ENCODE data around the gene TBPL1. TPM values are rescaled to one million over a fixed set of nuclear protein-coding genes. Genes with fewer than 3 reads are reported as not detected.
A peak's percentile ranks its signal among the peaks of the same experiment; 100 is the strongest.

Gene TBPL1
- total and polyA plus RNA-seq, 2 of the 13 experiments (the other 11 are each of a cell fraction or from before 2014, with no cell fraction given) = 25.3 to 39.3 TPM

GRCh38 chr6:133952815-133953633, at the start of gene TBPL1 (continued):
- TF ChIP-seq, protein P1, sequence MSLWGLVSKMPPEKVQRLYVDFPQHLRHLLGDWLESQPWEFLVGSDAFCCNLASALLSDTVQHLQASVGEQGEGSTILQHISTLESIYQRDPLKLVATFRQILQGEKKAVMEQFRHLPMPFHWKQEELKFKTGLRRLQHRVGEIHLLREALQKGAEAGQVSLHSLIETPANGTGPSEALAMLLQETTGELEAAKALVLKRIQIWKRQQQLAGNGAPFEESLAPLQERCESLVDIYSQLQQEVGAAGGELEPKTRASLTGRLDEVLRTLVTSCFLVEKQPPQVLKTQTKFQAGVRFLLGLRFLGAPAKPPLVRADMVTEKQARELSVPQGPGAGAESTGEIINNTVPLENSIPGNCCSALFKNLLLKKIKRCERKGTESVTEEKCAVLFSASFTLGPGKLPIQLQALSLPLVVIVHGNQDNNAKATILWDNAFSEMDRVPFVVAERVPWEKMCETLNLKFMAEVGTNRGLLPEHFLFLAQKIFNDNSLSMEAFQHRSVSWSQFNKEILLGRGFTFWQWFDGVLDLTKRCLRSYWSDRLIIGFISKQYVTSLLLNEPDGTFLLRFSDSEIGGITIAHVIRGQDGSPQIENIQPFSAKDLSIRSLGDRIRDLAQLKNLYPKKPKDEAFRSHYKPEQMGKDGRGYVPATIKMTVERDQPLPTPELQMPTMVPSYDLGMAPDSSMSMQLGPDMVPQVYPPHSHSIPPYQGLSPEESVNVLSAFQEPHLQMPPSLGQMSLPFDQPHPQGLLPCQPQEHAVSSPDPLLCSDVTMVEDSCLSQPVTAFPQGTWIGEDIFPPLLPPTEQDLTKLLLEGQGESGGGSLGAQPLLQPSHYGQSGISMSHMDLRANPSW (CRISPR knock-in tag; IDR thresholded peaks at IDR 0.05; ENCODE audit: borderline replicate concordance) = no peak; the same call in 1 of the 2 replicates
- 0 out of 2 replicates have a peak, but pooled peaks have one; percentile 34 for TF ChIP-seq ZBTB4 (CRISPR knock-in tag; IDR thresholded peaks at IDR 0.05; ENCODE audit: borderline replicate concordance)
- TF ChIP-seq YY1 (IDR thresholded peaks at IDR 0.05; ENCODE audit: insufficient read depth, insufficient replicate concordance, low read depth, low read length) = peak; percentile 83
- TF ChIP-seq, protein P2, sequence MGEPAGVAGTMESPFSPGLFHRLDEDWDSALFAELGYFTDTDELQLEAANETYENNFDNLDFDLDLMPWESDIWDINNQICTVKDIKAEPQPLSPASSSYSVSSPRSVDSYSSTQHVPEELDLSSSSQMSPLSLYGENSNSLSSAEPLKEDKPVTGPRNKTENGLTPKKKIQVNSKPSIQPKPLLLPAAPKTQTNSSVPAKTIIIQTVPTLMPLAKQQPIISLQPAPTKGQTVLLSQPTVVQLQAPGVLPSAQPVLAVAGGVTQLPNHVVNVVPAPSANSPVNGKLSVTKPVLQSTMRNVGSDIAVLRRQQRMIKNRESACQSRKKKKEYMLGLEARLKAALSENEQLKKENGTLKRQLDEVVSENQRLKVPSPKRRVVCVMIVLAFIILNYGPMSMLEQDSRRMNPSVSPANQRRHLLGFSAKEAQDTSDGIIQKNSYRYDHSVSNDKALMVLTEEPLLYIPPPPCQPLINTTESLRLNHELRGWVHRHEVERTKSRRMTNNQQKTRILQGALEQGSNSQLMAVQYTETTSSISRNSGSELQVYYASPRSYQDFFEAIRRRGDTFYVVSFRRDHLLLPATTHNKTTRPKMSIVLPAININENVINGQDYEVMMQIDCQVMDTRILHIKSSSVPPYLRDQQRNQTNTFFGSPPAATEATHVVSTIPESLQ (CRISPR knock-in tag; conservative IDR thresholded peaks at IDR 0.05) = 0 out of 2 replicates have a peak, but pooled peaks have one; percentile 67
- 0 out of 2 replicates have a peak, but pooled peaks have one; percentile 59 for TF ChIP-seq ZNF224 (CRISPR knock-in tag; IDR thresholded peaks at IDR 0.05)
- no peak for TF ChIP-seq ZNF629 (CRISPR knock-in tag; conservative IDR thresholded peaks at IDR 0.05)
- peak; percentile 83; the same call in 1 of the 2 replicates for TF ChIP-seq MTF2 (CRISPR knock-in tag; IDR thresholded peaks at IDR 0.05; ENCODE audit: borderline replicate concordance)
- peak; percentile 90 for TF ChIP-seq HNRNPLL (IDR thresholded peaks at IDR 0.05; ENCODE audit: low read depth, low read length, poor library complexity, severe bottlenecking)
- TF ChIP-seq ZNF143 (CRISPR knock-in tag; IDR thresholded peaks at IDR 0.05) = peak; percentile 69; the same call in 1 of the 2 replicates
- peak; percentile 53 for TF ChIP-seq PITX1 (CRISPR knock-in tag; IDR thresholded peaks at IDR 0.05)
- peak; percentile 46; the same call in 1 of the 2 replicates for TF ChIP-seq ZNF552 (CRISPR knock-in tag; IDR thresholded peaks at IDR 0.05; ENCODE audit: borderline replicate concordance)
- no peak; the same call in 1 of the 2 replicates for TF ChIP-seq EEA1 (CRISPR knock-in tag; IDR thresholded peaks at IDR 0.05; ENCODE audit: borderline replicate concordance)
- peak; percentile 78; the same call in 1 of the 2 replicates for TF ChIP-seq ZNF343 (CRISPR knock-in tag; IDR thresholded peaks at IDR 0.05)
- peak; percentile 80 for TF ChIP-seq ZNF160 (CRISPR knock-in tag; IDR thresholded peaks at IDR 0.05)
- no peak for TF ChIP-seq JARID2 (CRISPR knock-in tag; IDR thresholded peaks at IDR 0.05; ENCODE audit: insufficient replicate concordance)
- TF ChIP-seq ZNF773 (CRISPR knock-in tag; IDR thresholded peaks at IDR 0.05; ENCODE audit: borderline replicate concordance) = no peak
- peak; percentile 91 for TF ChIP-seq SALL1 (CRISPR knock-in tag; IDR thresholded peaks at IDR 0.05)
- TF ChIP-seq, protein P3, sequence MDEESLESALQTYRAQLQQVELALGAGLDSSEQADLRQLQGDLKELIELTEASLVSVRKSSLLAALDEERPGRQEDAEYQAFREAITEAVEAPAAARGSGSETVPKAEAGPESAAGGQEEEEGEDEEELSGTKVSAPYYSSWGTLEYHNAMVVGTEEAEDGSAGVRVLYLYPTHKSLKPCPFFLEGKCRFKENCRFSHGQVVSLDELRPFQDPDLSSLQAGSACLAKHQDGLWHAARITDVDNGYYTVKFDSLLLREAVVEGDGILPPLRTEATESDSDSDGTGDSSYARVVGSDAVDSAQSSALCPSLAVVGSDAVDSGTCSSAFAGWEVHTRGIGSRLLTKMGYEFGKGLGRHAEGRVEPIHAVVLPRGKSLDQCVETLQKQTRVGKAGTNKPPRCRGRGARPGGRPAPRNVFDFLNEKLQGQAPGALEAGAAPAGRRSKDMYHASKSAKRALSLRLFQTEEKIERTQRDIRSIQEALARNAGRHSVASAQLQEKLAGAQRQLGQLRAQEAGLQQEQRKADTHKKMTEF (CRISPR knock-in tag; IDR thresholded peaks at IDR 0.05) = peak; percentile 92
